ENCODE data around the gene ZNF292. TPM values are rescaled to one million over a fixed set of nuclear protein-coding genes. Genes with fewer than 3 reads are reported as not detected.

The ZNF292 gene
- total RNA-seq, 4 donors from 2014 or later, result 62.5 to 74.7 (median 69.3) TPM

DNA sequence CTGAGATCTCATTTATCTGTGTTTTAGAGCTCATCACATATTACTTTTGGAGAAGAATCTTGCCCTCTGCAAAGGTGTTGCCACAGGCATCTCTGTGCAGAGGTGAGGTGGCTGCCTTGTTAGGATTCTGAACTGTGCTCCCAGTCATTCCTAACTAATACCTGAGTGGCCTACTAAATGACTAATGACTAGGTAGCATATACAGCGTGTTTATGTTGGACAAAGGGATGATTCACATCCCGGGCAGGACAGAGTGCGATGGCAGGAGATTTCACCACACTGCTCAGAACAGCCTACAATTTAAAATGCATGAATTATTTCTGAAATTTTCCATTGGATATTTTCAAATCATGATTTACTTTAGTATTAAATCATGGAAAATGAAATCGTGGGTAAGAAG is 37.3 kb upstream of the ZNF292 start:
- TF ChIP-seq, protein P1, sequence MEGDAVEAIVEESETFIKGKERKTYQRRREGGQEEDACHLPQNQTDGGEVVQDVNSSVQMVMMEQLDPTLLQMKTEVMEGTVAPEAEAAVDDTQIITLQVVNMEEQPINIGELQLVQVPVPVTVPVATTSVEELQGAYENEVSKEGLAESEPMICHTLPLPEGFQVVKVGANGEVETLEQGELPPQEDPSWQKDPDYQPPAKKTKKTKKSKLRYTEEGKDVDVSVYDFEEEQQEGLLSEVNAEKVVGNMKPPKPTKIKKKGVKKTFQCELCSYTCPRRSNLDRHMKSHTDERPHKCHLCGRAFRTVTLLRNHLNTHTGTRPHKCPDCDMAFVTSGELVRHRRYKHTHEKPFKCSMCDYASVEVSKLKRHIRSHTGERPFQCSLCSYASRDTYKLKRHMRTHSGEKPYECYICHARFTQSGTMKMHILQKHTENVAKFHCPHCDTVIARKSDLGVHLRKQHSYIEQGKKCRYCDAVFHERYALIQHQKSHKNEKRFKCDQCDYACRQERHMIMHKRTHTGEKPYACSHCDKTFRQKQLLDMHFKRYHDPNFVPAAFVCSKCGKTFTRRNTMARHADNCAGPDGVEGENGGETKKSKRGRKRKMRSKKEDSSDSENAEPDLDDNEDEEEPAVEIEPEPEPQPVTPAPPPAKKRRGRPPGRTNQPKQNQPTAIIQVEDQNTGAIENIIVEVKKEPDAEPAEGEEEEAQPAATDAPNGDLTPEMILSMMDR (IDR thresholded peaks at IDR 0.05), result no peak
- TF ChIP-seq POLR2A (IDR thresholded peaks at IDR 0.05), result no peak
- Histone ChIP-seq H3K27ac (no peak overlapping the region), H3K27me3 (no peaks in the 10 kb centered on the region), H3K36me3 (no peaks in the 10 kb centered on the region), H3K4me3 (no peak overlapping the region), H3K9me3 (no peaks in the 10 kb centered on the region), H3K4me1 (no peaks in the 10 kb centered on the region)
- no peak for DNase-seq

- H3K4me3 ChIP-seq, result no peak overlapping the region
Measured at GRCh38 chr6:87122477-87122876, 32.9 kb upstream of the ZNF292 start.

GRCh38 chr6:87124074-87124473 is 31.3 kb upstream of the ZNF292 start:
- H3K36me3 ChIP-seq, result no peaks in the 10 kb centered on the region
- TF ChIP-seq, protein P1 (IDR thresholded peaks at IDR 0.05), result no peak
- TF ChIP-seq POLR2A (IDR thresholded peaks at IDR 0.05), result no peak
- DNase-seq, result no peak
- no peak overlapping the region for H3K27ac ChIP-seq
- no peaks in the 10 kb centered on the region for H3K27me3 ChIP-seq
- H3K4me1 ChIP-seq, result no peaks in the 10 kb centered on the region
- no peak overlapping the region for H3K4me3 ChIP-seq
- H3K9me3 ChIP-seq, result no peaks in the 10 kb centered on the region

More at GRCh38 chr6:87122477-87122876, 32.9 kb upstream of the ZNF292 start:
- TF ChIP-seq, protein P1 (IDR thresholded peaks at IDR 0.05), result no peak
- no peak for TF ChIP-seq POLR2A (IDR thresholded peaks at IDR 0.05)
- Histone ChIP-seq H3K27ac (no peak overlapping the region), H3K4me1 (no peaks in the 10 kb centered on the region), H3K36me3 (no peaks in the 10 kb centered on the region), H3K27me3 (no peaks in the 10 kb centered on the region), H3K9me3 (no peaks in the 10 kb centered on the region)
- DNase-seq, result no peak

DNA sequence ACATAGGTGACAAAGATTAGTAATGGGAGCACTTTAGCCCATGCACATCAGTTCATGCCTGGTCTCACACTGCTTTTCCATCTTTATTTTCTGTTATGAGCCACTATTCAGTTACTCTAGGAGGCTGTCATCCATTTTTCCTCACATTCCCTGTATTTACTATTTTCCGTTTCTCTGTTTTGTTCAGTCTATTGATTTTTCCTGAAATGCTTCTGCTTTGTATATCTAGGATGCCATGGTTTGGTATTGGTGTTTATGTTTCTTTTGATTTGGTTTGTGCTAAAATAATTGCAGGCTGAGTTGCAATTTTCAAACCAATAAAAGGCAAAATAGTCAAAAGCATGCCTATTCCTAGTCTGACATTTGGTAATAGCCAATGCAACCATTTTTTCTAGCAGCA is 28.9 kb upstream of the ZNF292 start:
- Histone ChIP-seq H3K4me3 (no peak overlapping the region), H3K36me3 (no peaks in the 10 kb centered on the region), H3K9me3 (no peaks in the 10 kb centered on the region), H3K27me3 (no peaks in the 10 kb centered on the region), H3K4me1 (no peaks in the 10 kb centered on the region), H3K27ac (no peak overlapping the region)
- TF ChIP-seq POLR2A (IDR thresholded peaks at IDR 0.05), result no peak
- TF ChIP-seq, protein P1 (IDR thresholded peaks at IDR 0.05), result no peak
- DNase-seq, result no peak

GRCh38 chr6:87127737-87128136 is 27.6 kb upstream of the ZNF292 start:
- no peaks in the 10 kb centered on the region for H3K4me1 ChIP-seq

More at GRCh38 chr6:87127737-87128136, 27.6 kb upstream of the ZNF292 start:
- DNase-seq, result no peak
- Histone ChIP-seq H3K36me3 (no peaks in the 10 kb centered on the region), H3K4me3 (no peak overlapping the region), H3K27me3 (no peaks in the 10 kb centered on the region), H3K9me3 (no peaks in the 10 kb centered on the region), H3K27ac (no peak overlapping the region)
- TF ChIP-seq, protein P1 (IDR thresholded peaks at IDR 0.05), result no peak
- TF ChIP-seq POLR2A (IDR thresholded peaks at IDR 0.05), result no peak

Measured in Peyer's patch (tissue), 4 donors.